Stimulated activated CD8-positive, alpha-beta memory T cell treated with anti-CD3 and anti-CD28 coated beads, Interleukin-4, amount 100 ng/mL, for 48 hours (primary cell): ENCODE measurements around the gene GABRA4.

Experiments
- DNase-seq: peaks from one replicate; pipeline ENCODE4 v3.0.0-alpha.2; 2020

GABRA4 gene

GRCh38 chr4:46977245-46977644 is 16.1 kb downstream of the GABRA4 start:
- no peak for DNase-seq

GRCh38 chr4:46975812-46976553 is 17.4 kb downstream of the GABRA4 start:
- no peak for DNase-seq

DNA sequence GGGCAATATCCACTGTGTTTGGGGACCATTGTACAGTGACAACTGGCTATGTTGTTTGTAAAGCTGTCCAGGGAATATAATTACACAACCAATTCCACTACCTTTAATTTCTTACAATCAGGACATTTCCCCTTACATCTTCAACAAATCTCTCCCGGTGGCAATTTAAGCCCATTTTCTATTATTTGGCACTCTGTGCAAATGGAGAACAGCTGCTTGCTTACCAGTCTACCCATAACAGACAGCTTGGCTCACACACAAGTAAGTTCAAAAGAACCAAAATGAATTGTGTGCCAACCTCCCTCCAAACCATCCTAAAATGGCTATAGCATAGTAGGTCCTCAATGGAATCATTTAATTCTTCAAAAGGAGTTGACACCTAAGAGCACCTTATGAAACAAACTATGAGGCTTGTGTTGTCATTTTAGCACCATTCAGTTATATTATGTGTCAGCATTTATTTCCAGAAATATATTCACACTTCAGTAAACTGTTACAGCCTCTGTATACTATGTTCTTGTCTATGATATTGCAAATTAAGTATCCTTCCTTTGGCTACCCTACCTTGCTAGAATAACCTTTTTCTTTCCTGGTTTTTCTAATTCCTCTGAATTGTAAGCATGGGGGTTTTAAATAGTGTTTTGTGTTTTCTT is 18.4 kb downstream of the GABRA4 start:
- DNase-seq: no peak

DNA sequence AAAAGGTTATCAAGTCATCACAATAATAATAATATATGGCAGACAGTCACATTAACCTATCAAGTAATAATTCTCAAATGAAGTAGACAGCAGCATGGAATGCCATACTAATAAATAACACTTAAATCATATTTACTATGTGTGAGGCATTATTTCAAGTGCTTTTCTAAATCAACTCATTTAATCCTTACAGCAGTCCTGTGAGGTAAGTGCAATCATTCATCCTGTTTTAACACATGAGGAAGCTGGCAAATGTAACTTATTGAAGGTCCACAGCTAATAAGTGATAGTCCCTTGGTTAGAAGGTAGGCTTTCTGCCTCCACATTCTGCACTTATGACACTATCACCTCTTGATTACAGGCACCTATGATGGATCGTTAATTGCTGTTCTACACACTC is 24.5 kb downstream of the GABRA4 start:
- DNase-seq: no peak

DNA sequence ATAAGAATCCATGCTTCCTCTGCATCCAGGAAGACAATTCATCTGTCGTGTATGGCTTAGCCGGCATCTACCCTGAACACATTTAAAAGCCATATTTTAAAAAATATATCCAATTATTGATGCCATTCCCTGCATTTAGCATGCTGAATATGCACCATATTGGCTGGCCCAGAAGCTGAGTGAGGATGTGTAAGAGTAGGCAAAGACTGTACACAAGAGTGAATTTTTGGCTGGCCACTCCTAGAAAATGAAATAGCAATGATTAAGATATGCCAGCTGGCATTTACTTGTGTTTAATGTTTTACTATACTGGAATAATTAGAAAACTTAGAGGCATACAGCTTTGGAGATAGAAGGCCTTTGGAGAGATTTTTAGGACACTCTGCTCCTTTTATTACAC is 25.8 kb downstream of the GABRA4 start:
- DNase-seq: no peak

DNA sequence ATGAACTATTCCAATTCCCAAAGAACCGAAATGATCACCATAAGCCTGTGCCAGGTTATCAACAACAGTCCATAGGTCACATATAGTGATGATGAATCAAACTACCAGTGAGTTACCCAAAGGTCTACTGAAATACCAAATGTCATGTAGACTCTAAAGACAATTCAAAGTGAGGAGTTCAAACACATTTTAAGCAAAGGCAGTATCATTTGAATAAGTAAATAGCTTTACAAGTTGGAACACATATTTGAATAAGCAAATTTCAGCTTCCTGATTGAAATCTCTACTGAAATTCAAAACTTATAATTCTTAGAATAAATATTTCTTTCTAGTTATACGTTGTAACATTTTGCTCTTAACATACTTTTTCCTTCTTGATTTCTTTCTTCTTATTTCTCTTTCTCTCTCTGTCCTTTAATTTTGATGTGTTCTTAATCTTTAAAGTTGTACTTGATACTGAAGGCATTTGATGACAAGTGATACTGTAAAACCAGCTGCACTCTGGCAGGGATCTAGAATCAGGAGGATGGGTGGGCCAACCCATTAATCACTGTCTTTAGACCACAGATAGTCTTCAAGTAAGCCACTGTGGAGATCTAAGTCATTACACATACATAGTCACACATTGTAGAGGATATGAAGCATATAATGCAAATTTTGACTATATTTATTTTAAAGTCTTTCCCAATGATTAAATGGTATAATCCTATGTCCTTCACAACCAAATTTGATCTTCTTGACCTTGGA is 34.5 kb downstream of the GABRA4 start:
- DNase-seq: no peak

DNA sequence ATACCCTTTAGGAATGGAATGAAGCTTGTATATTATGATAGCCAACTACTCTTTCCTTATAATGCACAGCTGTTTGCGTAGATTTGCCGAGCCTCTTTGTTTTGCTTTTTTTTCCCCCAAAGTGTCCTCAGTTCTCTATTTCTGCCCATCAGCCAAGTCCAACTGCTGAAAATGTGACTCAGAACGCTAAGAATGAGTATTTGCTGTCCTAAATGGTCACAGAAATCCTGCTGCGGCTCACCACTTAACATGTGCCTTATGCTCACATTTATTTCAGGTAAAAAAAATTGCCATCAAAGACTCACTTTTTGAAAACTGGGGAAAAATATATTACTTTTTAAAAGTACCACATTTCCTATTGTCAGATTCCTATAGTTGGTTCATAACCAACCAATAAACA is 36.9 kb downstream of the GABRA4 start:
- DNase-seq: no peak

- DNase-seq: no peak
Observed at GRCh38 chr4:46955601-46956000, 37.8 kb downstream of the GABRA4 start.

- DNase-seq: no peak
Observed at GRCh38 chr4:46954643-46955042, 38.7 kb downstream of the GABRA4 start.

GRCh38 chr4:46953564-46953963 is 39.8 kb downstream of the GABRA4 start:
- DNase-seq: no peak

DNA sequence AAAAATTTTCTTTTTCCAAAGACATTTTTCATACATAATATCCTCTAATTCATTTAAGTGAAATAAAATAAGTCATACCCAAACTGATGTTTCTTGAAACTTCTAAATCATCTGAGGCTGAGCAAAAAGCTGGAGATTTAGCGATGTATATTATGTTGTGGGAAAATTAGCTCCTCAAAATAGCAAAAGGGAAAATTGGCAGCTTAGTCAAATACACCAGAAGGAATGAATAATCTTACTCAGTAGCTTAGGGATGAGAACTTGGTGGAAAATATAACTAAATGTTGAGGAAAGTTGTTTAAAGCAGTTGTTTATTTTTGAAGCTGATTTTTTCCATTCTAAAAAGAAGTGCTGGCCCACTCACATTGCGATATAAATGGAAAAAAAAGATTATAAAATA is 40.9 kb downstream of the GABRA4 start:
- no peak for DNase-seq

- DNase-seq: no peak
Observed at GRCh38 chr4:46950826-46951225, 42.6 kb downstream of the GABRA4 start.

GRCh38 chr4:46949822-46950221 is 43.6 kb downstream of the GABRA4 start:
- no peak for DNase-seq

GRCh38 chr4:46947541-46947940 is 45.8 kb downstream of the GABRA4 start:
- DNase-seq: no peak

GRCh38 chr4:46946919-46947536 is 46.4 kb downstream of the GABRA4 start:
- DNase-seq: no peak

GRCh38 chr4:46945062-46945461 is 48.3 kb downstream of the GABRA4 start:
- DNase-seq: no peak

- no peak for DNase-seq
Observed at GRCh38 chr4:46944345-46944744, 49.0 kb downstream of the GABRA4 start.

- no peak for DNase-seq
Observed at GRCh38 chr4:46937493-46937892, 55.9 kb downstream of the GABRA4 start.

DNA sequence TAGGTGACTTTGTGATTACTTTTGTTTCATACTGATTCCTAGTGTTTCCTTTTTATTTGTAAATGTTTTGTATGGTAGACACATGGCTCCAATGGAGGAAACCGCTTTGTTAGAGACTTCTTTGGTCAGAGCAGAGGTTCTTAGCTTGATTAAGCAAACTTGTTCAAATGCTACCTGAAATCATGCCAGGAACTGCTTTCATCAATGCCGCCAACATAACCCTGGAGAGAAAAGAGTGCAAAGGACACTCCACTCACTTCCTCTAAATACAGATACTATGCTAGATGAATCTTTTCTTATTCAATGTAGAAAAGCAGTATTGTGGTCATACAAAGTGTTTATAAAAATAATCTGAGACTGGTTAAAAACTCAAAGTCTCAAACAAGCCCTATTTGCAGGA is 58.7 kb downstream of the GABRA4 start:
- DNase-seq: no peak

GRCh38 chr4:46933686-46934085 is 59.7 kb downstream of the GABRA4 start:
- DNase-seq: no peak

- peak; percentile 24 for DNase-seq
Observed at GRCh38 chr4:46931981-46932380, 61.4 kb downstream of the GABRA4 start.

- no peak for DNase-seq
Observed at GRCh38 chr4:46930891-46931290, 62.5 kb downstream of the GABRA4 start.

GRCh38 chr4:46927201-46927600 is 66.2 kb downstream of the GABRA4 start:
- no peak for DNase-seq
